Keratinocyte (primary cell): ENCODE results near the gene MIS18A. TPM values are rescaled to one million over a fixed set of nuclear protein-coding genes. Genes with fewer than 3 reads are reported as not detected.

ENCODE experiments used
- DNase-seq: peaks from one replicate; pipeline ENCODE4 v3.0.0-alpha.2; 2011; ENCODE audit warnings: low read depth, missing footprints, low spot score
- FAIRE-seq: peaks from 2 replicates; lab custom pipeline; 2011; peaks lifted over from hg19 to GRCh38; lab: Jason Lieb, UNC
- H2AFZ ChIP-seq: 2 replicates; pipeline ENCODE4 v1.6.0; 2012; ENCODE audit warnings: low read length, control low read depth, inconsistent platforms; ENCODE audit not compliant: control insufficient read depth
- H3K27ac ChIP-seq: 2 replicates; pipeline ENCODE4 v1.5.1; 2011; ENCODE audit warnings: low read length; ENCODE audit not compliant: control insufficient read depth, insufficient read depth
- H3K27me3 ChIP-seq: 3 replicates; pipeline ENCODE4 v1.6.0; 2011; ENCODE audit warnings: low read length; ENCODE audit not compliant: control insufficient read depth, insufficient read depth; ENCODE audit errors: extremely low read depth
- H3K36me3 ChIP-seq, 2 experiments: 2 replicates in 1 of 2; 3 replicates in 1 of 2; pipeline ENCODE4 v1.5.1; 2011; ENCODE audit warnings: low read length in 2 of 2, mild to moderate bottlenecking in 1 of 2; ENCODE audit not compliant: control insufficient read depth in 2 of 2, insufficient read depth in 2 of 2; ENCODE audit errors: extremely low read depth in 1 of 2
- H3K4me1 ChIP-seq: 3 replicates; pipeline ENCODE4 v1.5.1; 2011; ENCODE audit warnings: low read length; ENCODE audit not compliant: control insufficient read depth, insufficient read depth; ENCODE audit errors: extremely low read depth
- H3K4me2 ChIP-seq: 3 replicates; pipeline ENCODE4 v1.6.0; 2011; ENCODE audit warnings: low read depth, low read length; ENCODE audit not compliant: control insufficient read depth, insufficient read depth; ENCODE audit errors: extremely low read depth
- H3K4me3 ChIP-seq, 3 experiments: fragments of 200-600 bp in 1 of 3; sonication (generic) in 1 of 3; 2 replicates in 2 of 3; 3 replicates in 1 of 3; pipeline ENCODE4 v1.5.1; 2011 to 2016; ENCODE audit warnings: low read length in 3 of 3, mild to moderate bottlenecking in 3 of 3, control low read depth in 2 of 3, inconsistent platforms in 1 of 3, low read depth in 1 of 3, mixed read lengths in 1 of 3, mixed run types in 1 of 3, moderate library complexity in 1 of 3; ENCODE audit not compliant: control insufficient read depth in 2 of 3, insufficient read depth in 2 of 3; ENCODE audit errors: extremely low read depth in 1 of 3
- H3K79me2 ChIP-seq: 2 replicates; pipeline ENCODE4 v1.6.0; 2012; ENCODE audit warnings: low read length; ENCODE audit not compliant: control insufficient read depth, insufficient read depth
- H3K9ac ChIP-seq: 3 replicates; pipeline ENCODE4 v1.6.0; 2011; ENCODE audit warnings: low read length; ENCODE audit not compliant: control insufficient read depth, insufficient read depth; ENCODE audit errors: extremely low read depth
- H3K9me1 ChIP-seq: 3 replicates; pipeline ENCODE4 v1.6.0; 2011; ENCODE audit warnings: low read length; ENCODE audit not compliant: control insufficient read depth, insufficient read depth; ENCODE audit errors: extremely low read depth
- H3K9me3 ChIP-seq: 2 replicates; pipeline ENCODE4 v1.5.1; 2012; ENCODE audit warnings: low read depth, low read length; ENCODE audit not compliant: control insufficient read depth
- H4K20me1 ChIP-seq: 3 replicates; pipeline ENCODE4 v1.6.0; 2011; ENCODE audit warnings: low read length; ENCODE audit not compliant: control insufficient read depth, insufficient read depth; ENCODE audit errors: extremely low read depth
- EZH2 ChIP-seq: IDR thresholded peaks from one replicate; pipeline ENCODE4 v1.6.1; 2012; ENCODE audit warnings: inconsistent platforms, mild to moderate bottlenecking, low read length, moderate library complexity
- dilution Hi-C: fragments of 300-500 bp; cut with MboI; formaldehyde crosslinking; loops from one replicate; pipeline ENCODE4 v1.7.0; 2020; ENCODE audit warnings: low sequenced_read_pairs; ENCODE audit not compliant: extremely low pct_ligation_motif_present
- polyA plus RNA-seq, 5 experiments: library from polyadenylated mRNA; depleted of rRNA in 3 of 5; stranded (reverse) in 3 of 5; stranded (forward) in 1 of 5; unstranded in 1 of 5; fragments of >200 nt; gene quantifications; 1 replicate in 1 of 5; 2 replicates in 3 of 5; 3 replicates in 1 of 5; pipeline versions ENCODE4 v1.2.1 to v1.2.3, GENCODE V29; 2011 to 2012; ENCODE audit warnings: missing spikeins in 2 of 5, low read depth in 1 of 5, low replicate concordance in 1 of 5
- TF ChIP-seq, protein P1 (sequence below), 3 experiments: IDR thresholded peaks in 1 of 3; conservative IDR thresholded peaks in 1 of 3; optimal IDR thresholded peaks in 1 of 3; 2 replicates in 2 of 3; 3 replicates in 1 of 3; pipeline versions ENCODE3 to v1.5.1; 2011; ENCODE audit warnings: low read length in 3 of 3, mild to moderate bottlenecking in 3 of 3, moderate library complexity in 2 of 3, control low read depth in 1 of 3, inconsistent platforms in 1 of 3; ENCODE audit not compliant: insufficient read depth in 2 of 3; ENCODE audit errors: extremely low read depth in 1 of 3

The MIS18A gene
- polyA plus RNA-seq, 1 donor (not counting 4 experiments of a cell fraction or from before 2014, with no cell fraction given), result 12.1 TPM

DNA sequence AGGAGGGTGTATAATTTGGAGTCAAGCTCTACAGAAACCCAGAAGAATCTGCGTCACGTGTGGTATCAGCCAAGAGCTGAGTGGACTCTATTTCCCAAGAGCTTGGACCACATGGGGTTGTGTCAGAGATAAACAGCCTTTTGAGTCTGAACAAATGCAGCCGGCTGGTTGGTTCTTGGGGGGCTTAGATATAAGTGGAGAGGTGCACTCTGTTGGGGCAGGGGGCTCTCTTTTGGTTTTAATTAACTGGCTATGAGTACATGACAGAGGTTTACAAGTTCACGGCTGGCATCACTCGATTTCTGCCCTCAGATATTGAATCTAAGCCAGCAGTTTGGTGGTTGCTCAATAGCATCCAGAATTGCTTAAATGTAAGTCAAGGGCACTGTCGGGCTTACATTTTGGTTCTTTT lies 19.3 kb upstream of the MIS18A start:
- H3K27me3 ChIP-seq, result no peaks in the 10 kb centered on the region
- dilution Hi-C loops, result no loop called here
- H3K4me2 ChIP-seq, result no peak overlapping the region
- no peak overlapping the region for H2AFZ ChIP-seq
- H3K36me3 ChIP-seq, result peaks cover 5 to 17% of the 10 kb centered on the region in 2 experiments
- no peak for FAIRE-seq
- H3K9ac ChIP-seq, result no peak overlapping the region
- no peaks in the 10 kb centered on the region for H3K4me1 ChIP-seq
- TF ChIP-seq, protein P1, sequence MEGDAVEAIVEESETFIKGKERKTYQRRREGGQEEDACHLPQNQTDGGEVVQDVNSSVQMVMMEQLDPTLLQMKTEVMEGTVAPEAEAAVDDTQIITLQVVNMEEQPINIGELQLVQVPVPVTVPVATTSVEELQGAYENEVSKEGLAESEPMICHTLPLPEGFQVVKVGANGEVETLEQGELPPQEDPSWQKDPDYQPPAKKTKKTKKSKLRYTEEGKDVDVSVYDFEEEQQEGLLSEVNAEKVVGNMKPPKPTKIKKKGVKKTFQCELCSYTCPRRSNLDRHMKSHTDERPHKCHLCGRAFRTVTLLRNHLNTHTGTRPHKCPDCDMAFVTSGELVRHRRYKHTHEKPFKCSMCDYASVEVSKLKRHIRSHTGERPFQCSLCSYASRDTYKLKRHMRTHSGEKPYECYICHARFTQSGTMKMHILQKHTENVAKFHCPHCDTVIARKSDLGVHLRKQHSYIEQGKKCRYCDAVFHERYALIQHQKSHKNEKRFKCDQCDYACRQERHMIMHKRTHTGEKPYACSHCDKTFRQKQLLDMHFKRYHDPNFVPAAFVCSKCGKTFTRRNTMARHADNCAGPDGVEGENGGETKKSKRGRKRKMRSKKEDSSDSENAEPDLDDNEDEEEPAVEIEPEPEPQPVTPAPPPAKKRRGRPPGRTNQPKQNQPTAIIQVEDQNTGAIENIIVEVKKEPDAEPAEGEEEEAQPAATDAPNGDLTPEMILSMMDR (optimal IDR thresholded peaks at IDR 0.05 in 1 of 3, IDR thresholded peaks at IDR 0.05 in 1 of 3, conservative IDR thresholded peaks at IDR 0.05 in 1 of 3; ENCODE audit: extremely low read depth in 1 of 3, insufficient read depth in 2 of 3, low read length in 3 of 3), result no peak
- TF ChIP-seq EZH2, result no peak
- no peak overlapping the region for H3K4me3 ChIP-seq
- no peaks in the 10 kb centered on the region for H3K9me3 ChIP-seq
- no peaks in the 10 kb centered on the region for H3K79me2 ChIP-seq
- H3K9me1 ChIP-seq, result no peaks in the 10 kb centered on the region
- H4K20me1 ChIP-seq, result no peaks in the 10 kb centered on the region
- H3K27ac ChIP-seq, result no peak overlapping the region
- no peak for DNase-seq

DNA sequence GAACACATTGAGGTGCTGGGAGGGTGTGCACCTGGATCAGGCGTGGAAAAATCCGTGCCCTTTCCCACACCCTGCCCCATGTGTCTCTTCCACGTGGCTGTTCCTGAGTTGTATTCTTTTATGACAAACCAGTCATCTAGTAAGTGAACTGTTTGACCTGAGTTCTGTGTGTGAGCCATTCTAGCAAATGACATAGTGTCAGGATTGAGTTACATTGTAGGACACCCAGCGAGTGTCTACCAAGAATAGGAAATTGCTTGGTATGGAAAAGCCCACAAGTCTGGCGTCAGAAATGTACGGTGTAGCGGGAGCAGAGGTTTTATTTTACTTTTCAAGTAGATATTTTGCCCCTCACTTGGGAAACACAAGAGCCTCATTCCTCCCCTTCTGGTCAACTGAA lies 18.6 kb upstream of the MIS18A start:
- no peaks in the 10 kb centered on the region for H3K9me1 ChIP-seq
- TF ChIP-seq, protein P1 (optimal IDR thresholded peaks at IDR 0.05 in 1 of 3, IDR thresholded peaks at IDR 0.05 in 1 of 3, conservative IDR thresholded peaks at IDR 0.05 in 1 of 3; ENCODE audit: extremely low read depth in 1 of 3, insufficient read depth in 2 of 3, low read length in 3 of 3), result no peak
- no peak for TF ChIP-seq EZH2
- H3K9me3 ChIP-seq, result no peaks in the 10 kb centered on the region
- no peak overlapping the region for H2AFZ ChIP-seq
- DNase-seq (no peak), FAIRE-seq (no peak)
- no peak overlapping the region for H3K9ac ChIP-seq
- no peak overlapping the region for H3K27ac ChIP-seq
- dilution Hi-C loops, result no loop called here
- peaks cover 5 to 15% of the 10 kb centered on the region in 2 experiments for H3K36me3 ChIP-seq
- no peak overlapping the region for H3K4me3 ChIP-seq
- H4K20me1 ChIP-seq, result no peaks in the 10 kb centered on the region
- no peaks in the 10 kb centered on the region for H3K4me1 ChIP-seq
- no peaks in the 10 kb centered on the region for H3K27me3 ChIP-seq
- no peak overlapping the region for H3K4me2 ChIP-seq
- no peaks in the 10 kb centered on the region for H3K79me2 ChIP-seq
